Measurements from ENCODE around the gene MTG2.

MTG2 gene

DNA sequence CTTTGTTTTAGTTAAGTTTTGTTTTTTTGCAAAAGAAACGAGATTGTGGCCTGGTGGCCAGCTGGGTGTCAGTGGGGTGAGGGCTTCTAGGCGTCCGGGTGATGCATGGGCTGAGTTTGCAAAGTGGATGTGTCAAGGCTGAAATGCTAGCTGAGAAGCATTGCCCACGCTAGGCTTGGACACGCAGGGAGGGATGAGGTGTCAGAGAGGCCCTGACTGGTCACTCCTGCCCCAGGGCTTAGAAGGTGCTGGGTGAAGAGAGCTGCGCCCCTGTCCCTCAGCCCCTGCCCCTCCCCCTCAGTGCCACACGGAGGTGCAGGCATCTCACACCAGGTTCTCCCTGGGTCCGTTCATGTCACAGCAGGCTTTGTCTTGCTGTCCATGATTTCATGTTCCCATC is 63.6 kb downstream of the MTG2 start:
- no peak for DNase-seq

DNA sequence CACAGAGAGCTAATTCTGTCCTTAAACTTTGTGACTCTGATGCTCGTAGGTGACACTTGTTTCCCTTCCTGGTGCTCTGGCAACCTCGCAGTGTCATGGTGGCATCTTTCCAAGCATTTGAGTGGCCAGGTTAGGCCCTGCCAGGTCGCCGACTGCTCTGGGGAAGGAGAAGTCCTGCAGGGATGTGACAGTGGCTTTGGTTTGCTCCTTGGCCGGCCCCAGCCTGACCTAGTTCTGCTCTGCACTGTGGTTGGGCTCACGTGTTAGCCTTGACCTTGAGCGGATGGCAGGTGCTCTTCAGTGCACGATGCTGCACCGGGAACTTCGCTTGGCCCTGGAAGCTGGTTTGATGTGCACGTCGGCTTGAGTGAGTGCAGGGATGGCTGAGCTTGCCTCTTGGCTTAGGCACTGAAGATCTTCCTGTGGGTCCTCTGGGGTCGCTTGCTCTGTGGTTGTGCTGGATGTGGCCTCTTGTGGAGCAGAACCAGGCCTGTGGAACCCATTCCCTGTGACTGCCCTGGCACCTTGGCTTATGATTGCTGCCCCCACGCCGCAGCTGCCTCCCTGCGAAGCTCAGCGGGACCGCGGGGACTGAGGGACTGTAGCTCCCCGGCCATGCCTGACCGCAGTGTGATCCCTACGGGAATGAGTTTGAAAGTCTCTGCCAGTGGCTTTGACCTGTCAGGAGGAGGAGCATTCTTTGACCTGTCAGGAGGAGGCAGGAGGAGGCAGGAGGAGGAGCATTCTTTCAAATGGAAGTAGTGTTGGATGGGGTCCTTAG is 64.2 kb downstream of the MTG2 start:
- DNase-seq = no peak

DNA sequence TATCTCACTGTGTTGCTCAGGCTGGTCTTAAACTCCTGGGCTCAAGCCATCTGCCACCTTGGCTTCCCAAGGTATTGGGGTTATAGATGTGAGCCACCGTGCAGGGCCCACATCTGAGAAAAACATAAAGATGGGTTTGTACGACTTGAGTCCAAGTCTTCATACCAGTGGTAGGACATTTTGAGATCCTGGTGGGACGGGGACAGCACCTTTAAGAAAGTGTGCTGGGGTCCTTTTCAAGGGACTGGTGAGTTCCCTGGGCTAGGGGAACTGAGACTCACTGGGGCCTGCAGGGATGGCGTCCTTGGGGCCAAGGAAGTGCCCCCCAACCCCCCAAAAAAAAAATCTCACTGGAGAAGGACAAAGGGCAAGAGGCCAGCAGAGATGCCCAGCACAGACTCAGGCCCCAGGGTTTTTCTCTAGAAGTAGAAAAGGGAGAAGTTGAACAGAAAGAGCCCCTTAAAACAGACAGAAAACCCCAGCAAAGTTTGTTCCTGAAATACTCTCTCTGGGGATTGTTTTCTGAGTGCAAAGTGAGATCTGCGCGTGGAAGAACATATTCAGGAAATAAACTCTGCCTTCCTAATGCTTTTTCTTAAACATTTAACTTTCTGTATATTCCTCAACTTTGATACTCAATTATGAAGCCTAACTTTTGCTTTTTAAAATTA is 66.2 kb downstream of the MTG2 start:
- DNase-seq = no peak

DNA sequence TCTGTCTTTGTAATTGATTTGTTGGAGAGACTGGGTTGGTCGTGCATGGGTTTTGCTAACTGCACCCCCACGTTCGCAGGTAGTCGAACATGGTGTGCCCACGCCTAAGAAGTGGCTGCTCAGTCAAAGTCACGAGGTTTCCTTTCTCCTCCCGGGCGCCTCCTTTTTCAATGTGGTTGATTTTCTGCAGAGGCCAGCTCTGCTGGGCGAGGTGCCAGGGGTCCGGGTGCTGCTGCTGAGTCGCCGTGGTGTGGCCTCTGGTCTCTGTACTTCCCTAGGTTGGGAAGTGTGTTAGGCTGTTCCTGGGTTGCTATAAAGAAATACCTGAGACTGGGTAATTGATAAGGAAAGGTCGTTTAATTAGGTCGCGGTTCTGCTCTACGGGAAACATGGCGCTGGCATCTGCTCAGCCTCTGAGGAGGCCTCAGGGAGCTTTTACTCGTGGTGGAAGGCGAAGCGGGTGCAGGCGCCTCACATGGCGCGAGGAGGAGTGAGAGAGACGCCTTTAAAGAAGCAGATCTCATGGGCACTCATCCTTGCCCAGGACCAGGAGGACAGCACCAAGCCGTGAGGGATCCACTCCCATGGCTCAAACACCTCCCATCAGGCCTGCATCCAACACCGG is 69.6 kb downstream of the MTG2 start:
- DNase-seq = no peak

All from amygdala (tissue), 56 donors.